HCT116 (cell line): ENCODE measurements around the gene SAMSN1.

Source experiments
- CTCF ChIP-seq, 3 experiments: fragments of 200-600 bp in 1 of 3; sonication (generic) in 1 of 3; IDR thresholded peaks in 2 of 3; conservative IDR thresholded peaks in 1 of 3; 2 replicates each; pipeline ENCODE4 v1.5.1; 2012 to 2017; ENCODE audit warnings: low read depth in 2 of 3, low read length in 2 of 3, antibody characterized with exemption in 1 of 3, borderline replicate concordance in 1 of 3, control low read depth in 1 of 3, mild to moderate bottlenecking in 1 of 3, mixed read lengths in 1 of 3, mixed run types in 1 of 3, moderate library complexity in 1 of 3; ENCODE audit not compliant: insufficient read depth in 1 of 3
- EZH2phosphoT487 ChIP-seq: fragments of 200-600 bp; IDR thresholded peaks from 2 replicates; pipeline ENCODE4 v1.6.1; 2018; ENCODE audit warnings: antibody characterized with exemption, borderline replicate concordance
- POLR2A ChIP-seq: IDR thresholded peaks from 2 replicates; pipeline ENCODE4 v1.7.0; 2011; ENCODE audit warnings: borderline replicate concordance; ENCODE audit not compliant: insufficient read depth, insufficient read length; ENCODE audit errors: extremely low read depth
- POLR2AphosphoS5 ChIP-seq: IDR thresholded peaks from 2 replicates; pipeline ENCODE4 v1.6.1; 2011; ENCODE audit warnings: mild to moderate bottlenecking, low read depth, low read length, moderate library complexity
- TF ChIP-seq, protein P1 (sequence below): IDR thresholded peaks from 2 replicates; pipeline ENCODE4 v1.6.1; 2011; ENCODE audit warnings: mild to moderate bottlenecking, low read length, moderate library complexity; ENCODE audit not compliant: insufficient replicate concordance; ENCODE audit errors: extremely low read depth
- TF ChIP-seq, protein P2 (sequence below): IDR thresholded peaks from 2 replicates; pipeline ENCODE4 v1.6.1; 2012; ENCODE audit warnings: low read depth

- TF ChIP-seq EZH2phosphoT487 (no peak), CTCF (IDR thresholded peaks at IDR 0.05 in 2 of 3, conservative IDR thresholded peaks at IDR 0.05 in 1 of 3; ENCODE audit: borderline replicate concordance in 1 of 3, insufficient read depth in 1 of 3, low read depth in 2 of 3, low read length in 2 of 3) (no peak), POLR2A (no peak), POLR2AphosphoS5 (no peak)
- TF ChIP-seq, protein P1, sequence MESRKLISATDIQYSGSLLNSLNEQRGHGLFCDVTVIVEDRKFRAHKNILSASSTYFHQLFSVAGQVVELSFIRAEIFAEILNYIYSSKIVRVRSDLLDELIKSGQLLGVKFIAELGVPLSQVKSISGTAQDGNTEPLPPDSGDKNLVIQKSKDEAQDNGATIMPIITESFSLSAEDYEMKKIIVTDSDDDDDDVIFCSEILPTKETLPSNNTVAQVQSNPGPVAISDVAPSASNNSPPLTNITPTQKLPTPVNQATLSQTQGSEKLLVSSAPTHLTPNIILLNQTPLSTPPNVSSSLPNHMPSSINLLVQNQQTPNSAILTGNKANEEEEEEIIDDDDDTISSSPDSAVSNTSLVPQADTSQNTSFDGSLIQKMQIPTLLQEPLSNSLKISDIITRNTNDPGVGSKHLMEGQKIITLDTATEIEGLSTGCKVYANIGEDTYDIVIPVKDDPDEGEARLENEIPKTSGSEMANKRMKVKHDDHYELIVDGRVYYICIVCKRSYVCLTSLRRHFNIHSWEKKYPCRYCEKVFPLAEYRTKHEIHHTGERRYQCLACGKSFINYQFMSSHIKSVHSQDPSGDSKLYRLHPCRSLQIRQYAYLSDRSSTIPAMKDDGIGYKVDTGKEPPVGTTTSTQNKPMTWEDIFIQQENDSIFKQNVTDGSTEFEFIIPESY, result no peak
- TF ChIP-seq, protein P2, sequence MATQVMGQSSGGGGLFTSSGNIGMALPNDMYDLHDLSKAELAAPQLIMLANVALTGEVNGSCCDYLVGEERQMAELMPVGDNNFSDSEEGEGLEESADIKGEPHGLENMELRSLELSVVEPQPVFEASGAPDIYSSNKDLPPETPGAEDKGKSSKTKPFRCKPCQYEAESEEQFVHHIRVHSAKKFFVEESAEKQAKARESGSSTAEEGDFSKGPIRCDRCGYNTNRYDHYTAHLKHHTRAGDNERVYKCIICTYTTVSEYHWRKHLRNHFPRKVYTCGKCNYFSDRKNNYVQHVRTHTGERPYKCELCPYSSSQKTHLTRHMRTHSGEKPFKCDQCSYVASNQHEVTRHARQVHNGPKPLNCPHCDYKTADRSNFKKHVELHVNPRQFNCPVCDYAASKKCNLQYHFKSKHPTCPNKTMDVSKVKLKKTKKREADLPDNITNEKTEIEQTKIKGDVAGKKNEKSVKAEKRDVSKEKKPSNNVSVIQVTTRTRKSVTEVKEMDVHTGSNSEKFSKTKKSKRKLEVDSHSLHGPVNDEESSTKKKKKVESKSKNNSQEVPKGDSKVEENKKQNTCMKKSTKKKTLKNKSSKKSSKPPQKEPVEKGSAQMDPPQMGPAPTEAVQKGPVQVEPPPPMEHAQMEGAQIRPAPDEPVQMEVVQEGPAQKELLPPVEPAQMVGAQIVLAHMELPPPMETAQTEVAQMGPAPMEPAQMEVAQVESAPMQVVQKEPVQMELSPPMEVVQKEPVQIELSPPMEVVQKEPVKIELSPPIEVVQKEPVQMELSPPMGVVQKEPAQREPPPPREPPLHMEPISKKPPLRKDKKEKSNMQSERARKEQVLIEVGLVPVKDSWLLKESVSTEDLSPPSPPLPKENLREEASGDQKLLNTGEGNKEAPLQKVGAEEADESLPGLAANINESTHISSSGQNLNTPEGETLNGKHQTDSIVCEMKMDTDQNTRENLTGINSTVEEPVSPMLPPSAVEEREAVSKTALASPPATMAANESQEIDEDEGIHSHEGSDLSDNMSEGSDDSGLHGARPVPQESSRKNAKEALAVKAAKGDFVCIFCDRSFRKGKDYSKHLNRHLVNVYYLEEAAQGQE, result no peak
These were observed 93.9 kb downstream of the SAMSN1 start for GRCh38 chr21:14452031-14452726.
